DLD1 (cell line): ENCODE results near the gene HS6ST2.

Experiments used
- in situ Hi-C: cut with HindIII; loops from 2 replicates; pipeline ENCODE4 v1.10.0; 2017; ENCODE audit warnings: low sequenced_read_pairs

HS6ST2 gene

GRCh38 chrX:132689612-132690563, 268.5 kb downstream of the HS6ST2 start:
- in situ Hi-C loops, result no loop called here

GRCh38 chrX:132685276-132685675, 273.2 kb downstream of the HS6ST2 start:
- in situ Hi-C loops, result no loop called here

- in situ Hi-C loops, result no loop called here
Observed at GRCh38 chrX:132677233-132677716, 281.2 kb downstream of the HS6ST2 start.

GRCh38 chrX:132676561-132677186, 281.8 kb downstream of the HS6ST2 start:
- in situ Hi-C loops, result no loop called here

- in situ Hi-C loops, result no loop called here
Observed at GRCh38 chrX:132676102-132676501, 282.3 kb downstream of the HS6ST2 start.

GRCh38 chrX:132673331-132673730, 285.1 kb downstream of the HS6ST2 start:
- in situ Hi-C loops, result no loop called here

GRCh38 chrX:132671229-132671641, 287.2 kb downstream of the HS6ST2 start:
- in situ Hi-C loops, result no loop called here

- in situ Hi-C loops, result no loop called here
Observed at GRCh38 chrX:132669142-132669541, 289.3 kb downstream of the HS6ST2 start.

GRCh38 chrX:132668178-132668577, 290.3 kb downstream of the HS6ST2 start:
- in situ Hi-C loops, result no loop called here

GRCh38 chrX:132665676-132666075, 292.8 kb downstream of the HS6ST2 start:
- in situ Hi-C loops, result no loop called here

GRCh38 chrX:132664273-132664672, 294.2 kb downstream of the HS6ST2 start:
- in situ Hi-C loops, result no loop called here

- in situ Hi-C loops, result no loop called here
Observed at GRCh38 chrX:132662844-132663243, 295.6 kb downstream of the HS6ST2 start.

GRCh38 chrX:132657876-132658275, 300.6 kb downstream of the HS6ST2 start:
- in situ Hi-C loops, result no loop called here

GRCh38 chrX:132652871-132653270, 305.6 kb downstream of the HS6ST2 start:
- in situ Hi-C loops, result no loop called here

- in situ Hi-C loops, result no loop called here
Observed at GRCh38 chrX:132651421-132652086, 306.9 kb downstream of the HS6ST2 start.

- in situ Hi-C loops, result no loop called here
Observed at GRCh38 chrX:132648895-132649294, 309.5 kb downstream of the HS6ST2 start.

- in situ Hi-C loops, result no loop called here
Observed at GRCh38 chrX:132639446-132639845, 319.0 kb downstream of the HS6ST2 start.

GRCh38 chrX:132638313-132638712, 320.1 kb downstream of the HS6ST2 start:
- in situ Hi-C loops, result no loop called here

- in situ Hi-C loops, result no loop called here
Observed at GRCh38 chrX:132636080-132636479, 322.3 kb downstream of the HS6ST2 start.

- in situ Hi-C loops, result no loop called here
Observed at GRCh38 chrX:132634521-132634920, 323.9 kb downstream of the HS6ST2 start.

GRCh38 chrX:132631579-132632232, 326.7 kb downstream of the HS6ST2 start:
- in situ Hi-C loops, result no loop called here
